ENCODE results near the gene SCYGR7.
"Not testable (repeated sequence)": the region's sequence is repeated elsewhere in the genome, so short reads cannot be mapped to it uniquely, and the experiment has no call there.

The SCYGR7 gene

GRCh38 chr2:227728035-227728434 lies at the start of gene SCYGR7:
Gene SCYGR7, plus strand, starts transcription at chr2:227728335. Its CDS starts 0 bp downstream, at chr2:227728335.
- DNase-seq, result no peak

- no peak for DNase-seq
Observed at GRCh38 chr2:227684258-227684657, 43.9 kb upstream of the SCYGR7 start.

GRCh38 chr2:227687189-227687588 lies 40.9 kb upstream of the SCYGR7 start:
- DNase-seq, result no peak

- DNase-seq, result no peak
Observed at GRCh38 chr2:227696990-227697679, 31.0 kb upstream of the SCYGR7 start.

- DNase-seq, result no peak
Observed at GRCh38 chr2:227701556-227701955, 26.6 kb upstream of the SCYGR7 start.

GRCh38 chr2:227703280-227703732 lies 24.8 kb upstream of the SCYGR7 start:
- no peak for DNase-seq

- DNase-seq, result no peak
Observed at GRCh38 chr2:227703961-227704360, 24.2 kb upstream of the SCYGR7 start.

GRCh38 chr2:227706859-227707258 lies 21.3 kb upstream of the SCYGR7 start:
- no peak for DNase-seq

- DNase-seq, result no peak
Observed at GRCh38 chr2:227707390-227707789, 20.7 kb upstream of the SCYGR7 start.

GRCh38 chr2:227710986-227711385 lies 17.1 kb upstream of the SCYGR7 start:
- DNase-seq, result no peak

- no peak for DNase-seq
Observed at GRCh38 chr2:227713291-227713690, 14.8 kb upstream of the SCYGR7 start.

GRCh38 chr2:227716501-227716900 lies 11.6 kb upstream of the SCYGR7 start:
- DNase-seq, result no peak

- DNase-seq, result no peak
Observed at GRCh38 chr2:227717687-227718567, 10.2 kb upstream of the SCYGR7 start, which contains the start of gene SLC19A3. Gene SLC19A3, minus strand, starts transcription at chr2:227718028. Its CDS starts 15,710 bp downstream, at chr2:227702318.

GRCh38 chr2:227719641-227720040 lies 8.5 kb upstream of the SCYGR7 start:
- DNase-seq, result no peak

- no peak for DNase-seq
Observed at GRCh38 chr2:227720680-227721079, 7.5 kb upstream of the SCYGR7 start.

GRCh38 chr2:227722821-227723220 lies 5.3 kb upstream of the SCYGR7 start:
- DNase-seq, result not testable (repeated sequence)

- no peak for DNase-seq
Observed at GRCh38 chr2:227724394-227725039, 3.6 kb upstream of the SCYGR7 start, which contains the start of gene SCYGR6. Gene SCYGR6, minus strand, starts transcription at chr2:227724757. Its CDS starts 0 bp downstream, at chr2:227724757.

- DNase-seq, result no peak
Observed at GRCh38 chr2:227739351-227739750, 11.2 kb downstream of the SCYGR7 start.

GRCh38 chr2:227740705-227741104 lies 12.6 kb downstream of the SCYGR7 start:
- DNase-seq, result not testable (repeated sequence)

GRCh38 chr2:227745594-227745993 lies 17.5 kb downstream of the SCYGR7 start, which contains the start of gene SCYGR8:
Gene SCYGR8, plus strand, starts transcription at chr2:227745894. Its CDS starts 0 bp downstream, at chr2:227745894.
- no peak for DNase-seq

- DNase-seq, result no peak
Observed at GRCh38 chr2:227748079-227748478, 19.9 kb downstream of the SCYGR7 start.

- DNase-seq, result not testable (repeated sequence)
Observed at GRCh38 chr2:227756261-227756660, 28.1 kb downstream of the SCYGR7 start.
